Panc1 (cell line): ENCODE results near the gene GALNT14.

Experiments
- CTCF ChIP-seq: fragments of 450-650 bp; IDR thresholded peaks from 2 replicates; pipeline ENCODE4 v1.5.1; 2017; ENCODE audit warnings: mild to moderate bottlenecking
- POLR2AphosphoS5 ChIP-seq: IDR thresholded peaks from 2 replicates; pipeline ENCODE4 v1.6.1; 2012; ENCODE audit warnings: mild to moderate bottlenecking, low read depth, low read length, moderate library complexity
- SIN3A ChIP-seq: IDR thresholded peaks from 2 replicates; pipeline ENCODE4 v1.6.1; 2012; ENCODE audit warnings: low read depth, mild to moderate bottlenecking, low read length, moderate library complexity, borderline replicate concordance; ENCODE audit not compliant: insufficient read depth

DNA sequence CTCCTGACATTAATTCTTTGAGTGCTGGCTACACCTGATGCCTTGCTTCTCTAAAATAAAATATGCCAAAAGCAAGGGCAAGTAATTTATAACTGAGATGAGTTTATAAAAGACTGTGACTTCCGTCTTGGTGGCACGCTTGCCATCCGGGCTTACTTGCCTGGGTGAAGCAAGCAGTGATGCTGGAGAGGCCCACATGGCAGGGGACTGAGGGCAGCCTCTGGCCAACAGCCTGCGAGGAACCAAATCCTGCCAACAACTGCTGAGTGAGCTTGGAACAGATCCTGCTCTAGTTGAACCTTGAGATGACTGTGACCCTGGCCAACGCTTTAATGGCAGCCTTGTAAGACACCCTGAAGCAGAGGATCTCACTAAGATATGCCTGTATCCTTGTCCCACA, 234.9 kb downstream of the GALNT14 start:
- TF ChIP-seq POLR2AphosphoS5 (no peak), CTCF (no peak), SIN3A (no peak)
